Measurements from ENCODE around the gene CNTF.

- no peak for TF ChIP-seq CTCF (conservative IDR thresholded peaks at IDR 0.05; ENCODE audit: low read depth, low read length)
- TF ChIP-seq POLR2A (IDR thresholded peaks at IDR 0.05; ENCODE audit: low read depth, low read length) = no peak
- no peak for TF ChIP-seq NFE2L2 (IDR thresholded peaks at IDR 0.05; ENCODE audit: low read depth, low read length)
- TF ChIP-seq RAD21 (IDR thresholded peaks at IDR 0.05; ENCODE audit: low read length) = no peak
- no peak for TF ChIP-seq MXI1 (IDR thresholded peaks at IDR 0.05; ENCODE audit: borderline replicate concordance, low read depth, low read length)
- TF ChIP-seq CHD1 (IDR thresholded peaks at IDR 0.05; ENCODE audit: low read depth, low read length) = no peak
Measured at GRCh38 chr11:58639669-58640068, 17.2 kb downstream of the CNTF start.
